Thyroid gland (tissue), 4 donors: ENCODE measurements around the gene ATP13A3. TPM values are rescaled to one million over a fixed set of nuclear protein-coding genes. Genes with fewer than 3 reads are reported as not detected.

Experiments used
- DNase-seq, 2 donors: peaks; one replicate each; pipeline ENCODE4 v3.0.0-alpha.2; 2019
- H3K27ac ChIP-seq, 3 donors: fragments of 200-600 bp; sonication (generic); 1 replicate in 2 of 3; 2 replicates in 1 of 3; pipeline ENCODE4 v1.5.1; 2016 to 2019; ENCODE audit warnings: mild to moderate bottlenecking in 1 of 3, moderate library complexity in 1 of 3
- H3K27me3 ChIP-seq: fragments of 200-600 bp; sonication (generic); one replicate; pipeline ENCODE4 v1.5.1; 2019
- H3K36me3 ChIP-seq, 2 donors: fragments of 200-600 bp; sonication (generic); one replicate each; pipeline ENCODE4 v1.5.1; 2016 to 2019
- H3K4me1 ChIP-seq, 2 donors: fragments of 200-600 bp; sonication (generic); one replicate each; pipeline ENCODE4 v1.5.1; 2017 to 2019
- H3K4me3 ChIP-seq, 3 donors: fragments of 200-600 bp; sonication (generic); replicated peaks in 1 of 3; 1 replicate in 2 of 3; 2 replicates in 1 of 3; pipeline ENCODE4 v1.5.1; 2016; ENCODE audit warnings: mild to moderate bottlenecking in 1 of 3
- H3K9me3 ChIP-seq: fragments of 200-600 bp; sonication (generic); one replicate; pipeline ENCODE4 v1.5.1; 2017
- CTCF ChIP-seq, 6 experiments: fragments of 200-600 bp in 3 of 6; fragments of 450-650 bp in 3 of 6; sonication (generic) in 3 of 6; IDR thresholded peaks; one replicate each; pipeline ENCODE4 v1.5.1; 2016 to 2019; ENCODE audit warnings: antibody characterized with exemption in 6 of 6, mild to moderate bottlenecking in 2 of 6, inconsistent platforms in 1 of 6, moderate library complexity in 1 of 6
- POLR2A ChIP-seq, 2 donors: fragments of 450-650 bp; IDR thresholded peaks; one replicate each; pipeline ENCODE4 v1.6.1; 2017; ENCODE audit warnings: antibody characterized with exemption in 2 of 2, mild to moderate bottlenecking in 2 of 2, moderate library complexity in 1 of 2
- WGBS, 2 donors: methylation state at CpG; one replicate each; pipeline ENCODE4 v1.1.5; 2017; 5-methylcytosine and 5-hydroxymethylcytosine counted together
- intact Hi-C: fragments of 100-400 bp; cut with DNase I; formaldehyde crosslinking; loops from one replicate; pipeline ENCODE4 v1.15.1; 2023
- total RNA-seq, 4 donors: library from RNA; depleted of rRNA; stranded (reverse); fragments of >200 nt; gene quantifications; one replicate each; pipeline ENCODE4 v1.2.3, GENCODE V29; 2016

The ATP13A3 gene
- total RNA-seq, 4 donors from 2014 or later = 262 to 426 (median 341) TPM

GRCh38 chr3:194384156-194384555, 102.6 kb downstream of the ATP13A3 start:
- intact Hi-C loops = no loop called here
- Histone ChIP-seq H3K4me1 (peaks cover 4 to 8% of the 10 kb centered on the region in 2 donors), H3K4me3 (no peak overlapping the region), H3K9me3 (no peaks in the 10 kb centered on the region), H3K27ac (no peak overlapping the region), H3K36me3 (no peaks in the 10 kb centered on the region), H3K27me3 (no peaks in the 10 kb centered on the region)
- TF ChIP-seq CTCF (IDR thresholded peaks at IDR 0.05) (no peak), POLR2A (IDR thresholded peaks at IDR 0.05) (no peak)
- DNase-seq = no peak
- 80 to 87% methylated on average over 6 of the region's 6 CpGs for WGBS, 2 donors

- peaks cover 4 to 9% of the 10 kb centered on the region in 2 donors for H3K4me1 ChIP-seq
- no peak for TF ChIP-seq POLR2A (IDR thresholded peaks at IDR 0.05)
- no peaks in the 10 kb centered on the region for H3K36me3 ChIP-seq
- 82 to 90% methylated on average over 14 of the region's 14 CpGs for WGBS, 2 donors
- H3K27ac ChIP-seq = no peak overlapping the region
- no peaks in the 10 kb centered on the region for H3K9me3 ChIP-seq
- intact Hi-C loops = no loop called here
- H3K4me3 ChIP-seq = no peak overlapping the region
- no peak for DNase-seq
- H3K27me3 ChIP-seq = no peaks in the 10 kb centered on the region
These were observed 103.4 kb downstream of the ATP13A3 start for GRCh38 chr3:194383276-194383940.

GRCh38 chr3:194382892-194383223, 103.9 kb downstream of the ATP13A3 start:
- H3K36me3 ChIP-seq = no peaks in the 10 kb centered on the region
- TF ChIP-seq POLR2A (IDR thresholded peaks at IDR 0.05) (no peak), CTCF (IDR thresholded peaks at IDR 0.05) (no peak)
- no peaks in the 10 kb centered on the region for H3K27me3 ChIP-seq
- H3K4me1 ChIP-seq = peaks cover 4 to 9% of the 10 kb centered on the region in 2 donors
- H3K27ac ChIP-seq = no peak overlapping the region
- H3K4me3 ChIP-seq = no peak overlapping the region
- H3K9me3 ChIP-seq = no peaks in the 10 kb centered on the region
- DNase-seq = no peak
- 76 to 78% methylated on average over 9 of the region's 9 CpGs for WGBS, 2 donors
- intact Hi-C loops = no loop called here

- Histone ChIP-seq H3K27ac (no peak overlapping the region), H3K36me3 (no peaks in the 10 kb centered on the region), H3K27me3 (no peaks in the 10 kb centered on the region), H3K4me1 (peaks cover 4 to 9% of the 10 kb centered on the region in 2 donors), H3K9me3 (no peaks in the 10 kb centered on the region), H3K4me3 (no peak overlapping the region)
- intact Hi-C loops = no loop called here
- TF ChIP-seq CTCF (IDR thresholded peaks at IDR 0.05) = no peak
- no peak for TF ChIP-seq POLR2A (IDR thresholded peaks at IDR 0.05)
- no peak for DNase-seq
- 83 to 84% methylated on average over 20 of the region's 20 CpGs for WGBS, 2 donors
These were observed 104.5 kb downstream of the ATP13A3 start for GRCh38 chr3:194382196-194382891.

- TF ChIP-seq POLR2A (IDR thresholded peaks at IDR 0.05) = peak in 1 of 2 donors; percentile 19
- no peak for TF ChIP-seq CTCF (IDR thresholded peaks at IDR 0.05)
- WGBS, 2 donors = 39 to 46% methylated on average over 15 to 17 of the region's 17 CpGs
- H3K4me3 ChIP-seq = no peak overlapping the region
These were observed 105.3 kb downstream of the ATP13A3 start for GRCh38 chr3:194381460-194381875.

More at GRCh38 chr3:194381460-194381875, 105.3 kb downstream of the ATP13A3 start:
- Histone ChIP-seq H3K27ac (peak overlapping the region in 1 of 3 donors; percentile 49), H3K36me3 (no peaks in the 10 kb centered on the region), H3K9me3 (no peaks in the 10 kb centered on the region), H3K27me3 (no peaks in the 10 kb centered on the region), H3K4me1 (peaks cover 4 to 9% of the 10 kb centered on the region in 2 donors)
- intact Hi-C loops = no loop called here
- peak; percentile 39 to 47 for DNase-seq
